H1 (cell line): ENCODE results near the gene RSRC2.
A peak's percentile ranks its signal among the peaks of the same experiment; 100 is the strongest.

Source experiments
- CTBP2 ChIP-seq: IDR thresholded peaks from 2 replicates; pipeline ENCODE4 v1.7.0; 2011; ENCODE audit warnings: borderline replicate concordance, mild to moderate bottlenecking, moderate library complexity, mixed read lengths, low read length; ENCODE audit not compliant: insufficient read depth, insufficient read length
- EGR1 ChIP-seq: IDR thresholded peaks from 2 replicates; pipeline ENCODE4 v1.6.1; 2011; ENCODE audit warnings: low read depth, low read length, borderline replicate concordance
- EZH2 ChIP-seq: fragments of 200-600 bp; sonication (generic); IDR thresholded peaks from 2 replicates; pipeline ENCODE4 v1.7.1; 2012; ENCODE audit warnings: low read depth, mild to moderate bottlenecking, moderate library complexity, low read length, inconsistent platforms; ENCODE audit not compliant: severe bottlenecking
- POLR2AphosphoS5 ChIP-seq: IDR thresholded peaks from 2 replicates; pipeline ENCODE4 v1.6.1; 2011; ENCODE audit warnings: low read depth, low read length
- SP2 ChIP-seq: IDR thresholded peaks from 2 replicates; pipeline ENCODE4 v1.6.1; 2012; ENCODE audit warnings: mild to moderate bottlenecking, low read length, inconsistent platforms
- USF2 ChIP-seq: IDR thresholded peaks from 2 replicates; pipeline ENCODE4 v1.6.1; 2011; ENCODE audit warnings: low read length, improper control_type of control experiment

GRCh38 chr12:122503147-122503751 lies 23.5 kb downstream of the RSRC2 start:
- no peak for TF ChIP-seq USF2
- TF ChIP-seq EZH2: no peak
- TF ChIP-seq CTBP2: no peak
- TF ChIP-seq EGR1: no peak
- TF ChIP-seq SP2: no peak
- TF ChIP-seq POLR2AphosphoS5: peak; percentile 55; the same call in 1 of the 2 replicates
